Anterior cingulate cortex (tissue), 58 donors: ENCODE results near the gene RXRA.

ENCODE experiments used
- DNase-seq, 58 donors: peaks; one replicate each; lab custom pipeline; 2025; lab: John Stamatoyannopoulos, UW

Gene RXRA

DNA sequence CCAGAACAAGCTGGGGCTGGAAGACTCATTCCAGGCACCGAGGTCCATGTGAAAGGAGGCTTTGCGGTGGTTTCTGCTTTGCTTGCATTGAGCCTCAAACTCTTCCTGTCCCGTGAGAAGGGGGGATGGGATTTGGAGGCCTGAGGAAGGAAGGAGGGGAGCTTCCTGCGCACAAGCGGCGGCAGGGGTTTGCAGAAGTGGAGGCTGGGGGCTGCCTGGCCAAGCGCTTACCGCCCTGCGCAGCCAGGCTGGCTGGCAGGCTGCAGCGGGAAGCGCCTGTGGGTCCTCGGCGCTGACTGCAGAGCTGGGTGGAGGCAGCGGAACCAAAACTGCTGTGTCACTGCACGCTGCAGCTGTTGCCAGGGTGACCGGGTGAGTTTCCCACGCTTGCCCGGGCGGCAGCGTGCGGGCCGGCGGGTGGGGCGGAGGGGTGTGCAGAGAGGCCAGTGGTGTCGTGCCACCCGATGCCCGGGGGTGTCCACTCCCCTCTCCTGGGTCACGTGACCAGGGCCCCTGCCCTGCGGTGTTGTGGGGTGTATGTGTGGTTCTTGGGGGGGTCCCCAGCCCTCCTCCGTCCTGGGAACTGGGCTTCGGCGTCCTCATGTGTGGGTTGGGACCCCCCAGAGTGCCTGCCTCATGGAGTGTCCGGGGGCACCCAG, 81.0 kb downstream of the RXRA start:
- peak in 57 of 58 donors; percentile 37 to 94 (median 86) for DNase-seq

DNA sequence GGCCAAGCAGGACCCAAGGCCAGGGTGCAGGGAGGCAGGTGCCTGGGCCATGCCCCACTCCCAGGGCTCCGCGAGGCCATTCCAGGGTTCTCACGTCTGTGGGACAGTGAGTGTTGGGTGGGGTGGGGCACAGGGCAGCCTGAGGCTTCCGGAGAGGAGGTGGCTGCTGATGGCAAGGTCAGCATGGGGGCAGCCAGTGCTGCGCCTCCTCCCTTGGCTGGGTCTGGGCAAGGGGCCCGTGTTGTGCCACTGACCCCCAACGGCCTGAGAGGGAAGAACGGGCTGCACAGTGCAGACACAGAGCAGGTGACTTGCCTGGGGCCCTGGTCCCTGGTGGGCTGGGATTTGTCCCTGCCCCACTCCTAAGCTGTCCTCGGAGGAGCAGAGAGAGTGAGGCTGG, 82.1 kb downstream of the RXRA start:
- peak in 5 of 58 donors; percentile 11 to 36 (median 12) for DNase-seq

- DNase-seq: no peak
These were observed 82.9 kb downstream of the RXRA start for GRCh38 chr9:134408939-134409737.

DNA sequence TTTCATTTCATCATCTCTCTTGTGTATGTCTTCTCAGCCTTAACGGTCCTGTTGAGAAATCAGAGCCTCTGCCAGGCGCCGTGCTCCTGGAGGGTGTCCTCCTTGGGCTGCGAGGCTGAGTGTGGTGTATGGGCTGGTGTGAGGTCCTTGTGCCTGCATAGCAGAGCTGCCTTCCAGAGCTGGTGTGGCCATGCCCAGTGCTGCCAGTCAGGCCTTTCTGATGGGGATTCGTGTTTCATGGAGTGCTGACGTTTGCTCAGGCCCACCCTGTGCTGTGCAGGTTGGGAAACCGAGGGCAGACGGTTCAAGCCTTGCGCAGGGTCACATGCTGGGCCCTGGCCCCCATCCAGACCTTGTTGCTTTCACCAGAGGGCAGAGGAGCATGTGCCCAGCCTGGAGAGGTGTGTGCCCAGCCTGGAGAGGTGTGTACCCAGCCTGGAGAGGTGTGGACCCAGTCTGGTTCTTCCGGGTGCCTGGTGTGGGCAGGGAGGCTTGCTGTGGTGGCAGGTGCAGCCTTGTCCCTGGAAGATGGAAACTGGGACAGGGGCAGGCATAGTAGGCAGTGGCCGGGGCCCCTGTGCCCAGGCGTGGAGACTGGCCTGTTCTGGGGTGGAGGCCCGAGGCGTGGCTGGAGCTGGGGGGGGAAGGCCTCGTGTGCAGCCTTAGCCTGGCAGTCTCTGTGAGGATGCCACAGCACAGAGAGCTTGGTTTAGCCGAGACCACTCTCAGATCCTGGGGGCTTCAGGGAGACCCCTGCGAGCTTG, 84.0 kb downstream of the RXRA start:
- DNase-seq: no peak

DNA sequence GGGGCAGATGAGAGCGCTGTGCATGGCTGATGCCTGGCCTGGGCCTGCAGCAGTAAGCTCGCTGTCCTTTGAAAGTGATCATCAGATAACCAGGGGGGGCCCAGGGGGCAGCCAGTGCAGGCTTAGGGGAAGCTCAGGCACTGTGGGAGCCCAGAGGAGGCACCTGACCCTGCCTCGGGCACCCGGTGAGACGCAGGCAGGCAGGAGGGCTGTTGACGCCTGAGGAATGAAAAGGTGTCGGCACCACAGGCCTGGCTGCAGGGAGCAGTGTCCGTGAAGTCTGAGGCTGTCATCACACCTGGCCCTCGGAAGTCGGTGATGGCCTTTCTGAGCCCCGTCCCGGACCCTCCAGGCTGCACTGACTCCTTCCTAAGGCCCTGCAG, 84.6 kb downstream of the RXRA start:
- no peak for DNase-seq

GRCh38 chr9:134411440-134412297, 85.4 kb downstream of the RXRA start:
- no peak for DNase-seq

- no peak for DNase-seq
These were observed 86.0 kb downstream of the RXRA start for GRCh38 chr9:134412298-134412711.

DNA sequence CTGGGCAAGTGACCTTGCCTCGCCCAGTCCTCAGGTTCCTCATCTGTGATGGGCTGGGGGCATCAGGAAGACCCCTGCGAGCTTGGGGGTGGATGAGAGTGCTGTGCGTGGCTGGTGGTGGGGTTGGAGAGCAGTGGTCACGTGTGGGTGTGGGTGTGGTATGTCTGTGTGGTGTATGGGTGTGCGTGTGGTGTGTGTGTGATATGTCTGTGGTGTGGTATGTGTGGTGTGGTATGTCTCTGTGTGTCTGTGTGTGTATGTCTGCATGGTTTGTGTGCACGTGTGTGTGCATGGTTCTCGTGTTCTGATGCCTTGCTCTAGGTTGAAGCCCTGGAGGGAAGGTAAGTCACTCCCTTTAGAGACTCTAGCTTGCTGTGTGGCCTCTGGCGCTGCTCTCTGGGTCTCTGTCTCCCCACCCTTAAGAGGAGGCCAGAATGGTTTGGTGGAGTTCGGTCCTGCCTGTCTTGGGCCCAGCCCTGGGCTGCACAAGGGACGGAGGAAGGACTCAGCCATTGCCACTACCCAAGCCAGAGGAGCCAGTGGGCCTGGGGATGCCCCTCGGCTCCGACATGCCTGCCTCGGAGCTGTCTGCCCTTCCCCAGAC, 87.0 kb downstream of the RXRA start:
- no peak for DNase-seq

- DNase-seq: peak in 44 of 58 donors; percentile 18 to 80 (median 53)
These were observed 87.8 kb downstream of the RXRA start for GRCh38 chr9:134413890-134414623.

DNA sequence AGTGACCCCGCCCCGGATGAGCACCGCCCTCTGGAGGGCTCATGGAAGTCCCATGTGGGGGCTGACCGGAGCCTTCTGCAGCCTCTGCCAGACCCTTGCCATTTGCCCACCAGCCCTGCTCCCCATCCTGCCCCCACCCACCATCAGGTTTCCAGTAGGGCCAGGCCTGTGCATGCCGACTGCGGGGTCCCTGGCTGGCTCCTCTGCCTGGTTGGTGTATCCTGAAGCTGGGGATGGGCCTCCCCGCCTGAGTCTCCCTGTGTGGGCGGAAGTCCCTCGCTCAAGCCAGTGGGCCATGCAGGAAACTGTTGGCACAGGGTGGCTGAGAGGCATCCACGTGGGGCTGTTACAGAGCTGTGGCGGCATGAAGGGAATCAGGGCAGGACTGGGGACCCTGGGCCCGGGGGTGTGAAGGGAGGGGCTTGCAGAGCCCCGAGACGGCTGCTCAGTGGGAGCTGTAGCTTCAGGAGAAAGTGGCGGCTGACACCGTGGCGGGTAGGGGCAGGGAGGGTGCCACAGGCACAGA, 88.7 kb downstream of the RXRA start:
- DNase-seq: no peak

GRCh38 chr9:134416385-134417015, 90.2 kb downstream of the RXRA start:
- no peak for DNase-seq

DNA sequence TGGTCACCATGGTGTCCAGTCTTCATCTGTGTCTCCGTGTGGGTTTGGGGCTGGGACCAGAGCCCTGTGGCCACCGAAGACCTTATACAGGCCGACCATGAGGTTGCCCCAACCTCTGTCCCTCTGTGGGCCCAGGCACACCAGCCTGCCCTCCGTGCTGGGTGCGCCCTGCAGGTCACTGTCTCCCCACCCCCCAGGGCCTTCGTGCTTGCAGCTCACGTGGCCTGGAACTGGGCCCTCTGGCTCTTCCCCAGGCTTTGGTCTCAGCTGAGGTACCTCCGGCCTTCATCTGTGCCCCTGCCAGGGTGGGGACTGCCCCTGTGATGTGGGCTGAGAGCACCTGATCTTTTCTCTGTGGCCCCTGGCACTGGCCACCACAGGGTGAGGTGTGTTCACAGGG, 92.1 kb downstream of the RXRA start:
- DNase-seq: no peak

- peak in 5 of 58 donors; percentile 19 to 43 (median 35) for DNase-seq
These were observed 92.9 kb downstream of the RXRA start for GRCh38 chr9:134419000-134419683.

GRCh38 chr9:134419684-134420076, 93.4 kb downstream of the RXRA start:
- DNase-seq: peak in 1 of 58 donors; percentile 14

DNA sequence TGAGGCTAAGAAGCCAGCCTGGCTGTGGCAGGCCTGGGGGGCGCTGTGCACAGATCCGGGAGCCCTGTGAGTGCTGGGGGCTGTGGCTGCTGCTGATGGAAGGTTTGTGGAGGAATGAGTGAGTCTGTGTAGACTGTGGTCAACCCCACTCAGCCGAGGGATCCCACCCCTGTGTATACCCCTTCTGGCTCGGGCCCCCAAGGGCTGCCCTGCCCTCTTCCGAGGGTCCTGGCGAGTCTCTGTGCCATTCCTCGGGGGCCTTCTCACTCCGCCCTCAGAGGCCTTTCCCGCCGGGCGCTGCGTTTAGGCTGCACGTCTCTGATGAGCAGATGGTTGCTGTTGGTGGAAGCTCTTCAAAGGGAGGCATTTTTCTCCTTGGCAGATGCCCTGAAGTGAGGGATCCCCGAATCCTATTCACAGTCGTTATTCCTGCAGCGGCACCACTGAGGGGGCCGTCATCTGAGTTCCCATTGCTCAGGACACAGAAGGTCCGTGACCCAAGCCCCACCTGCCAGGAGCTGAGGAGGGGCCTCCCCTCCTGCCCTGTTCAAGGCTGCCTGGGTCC, 94.1 kb downstream of the RXRA start:
- no peak for DNase-seq

GRCh38 chr9:134420974-134421432, 94.7 kb downstream of the RXRA start:
- no peak for DNase-seq

- no peak for DNase-seq
These were observed 95.6 kb downstream of the RXRA start for GRCh38 chr9:134421888-134422287.
